GM18909 (cell line): Measurements from ENCODE around the gene CCDC154.
"Not testable (repeated sequence)": the region's sequence is repeated elsewhere in the genome, so short reads cannot be mapped to it uniquely, and the experiment has no call there.

Experiments used
- ATAC-seq: cut with Tn5 transposase; IDR thresholded peaks from one replicate; pipeline ENCODE4 v1.9.1; 2021; ENCODE audit warnings: mild to moderate bottlenecking; ENCODE audit not compliant: unreplicated experiment, poor library complexity

CCDC154 gene

GRCh38 chr16:1474796-1475551 is 30.6 kb upstream of the CCDC154 start, which contains the start of gene CLCN7:
TSS of gene CLCN7 (minus strand) at chr16:1475028. CDS start at chr16:1474974, 54 bp downstream.
- peak; percentile 86 for ATAC-seq

GRCh38 chr16:1474082-1474795 is 29.9 kb upstream of the CCDC154 start:
- peak; percentile 34 for ATAC-seq

- no peak for ATAC-seq
Observed at GRCh38 chr16:1472974-1473373, 28.6 kb upstream of the CCDC154 start.

- no peak for ATAC-seq
Observed at GRCh38 chr16:1471569-1472194, 27.3 kb upstream of the CCDC154 start.

GRCh38 chr16:1470481-1471251 is 26.3 kb upstream of the CCDC154 start:
- no peak for ATAC-seq

- ATAC-seq: no peak
Observed at GRCh38 chr16:1469693-1470201, 25.4 kb upstream of the CCDC154 start.

GRCh38 chr16:1469141-1469540 is 24.8 kb upstream of the CCDC154 start:
- not testable (repeated sequence) for ATAC-seq

- ATAC-seq: no peak
Observed at GRCh38 chr16:1468426-1468810, 24.1 kb upstream of the CCDC154 start.

- ATAC-seq: no peak
Observed at GRCh38 chr16:1466968-1467521, 22.7 kb upstream of the CCDC154 start.

GRCh38 chr16:1466054-1466453 is 21.7 kb upstream of the CCDC154 start:
- ATAC-seq: no peak

- ATAC-seq: no peak
Observed at GRCh38 chr16:1465567-1465915, 21.2 kb upstream of the CCDC154 start.

GRCh38 chr16:1464894-1465566 is 20.7 kb upstream of the CCDC154 start:
- ATAC-seq: no peak

- ATAC-seq: no peak
Observed at GRCh38 chr16:1464196-1464893, 20.0 kb upstream of the CCDC154 start.

- ATAC-seq: no peak
Observed at GRCh38 chr16:1461146-1461545, 16.8 kb upstream of the CCDC154 start.

GRCh38 chr16:1460602-1461138 is 16.3 kb upstream of the CCDC154 start:
- ATAC-seq: no peak

GRCh38 chr16:1459967-1460366 is 15.6 kb upstream of the CCDC154 start:
- no peak for ATAC-seq

GRCh38 chr16:1458977-1459341 is 14.6 kb upstream of the CCDC154 start:
- ATAC-seq: no peak

- no peak for ATAC-seq
Observed at GRCh38 chr16:1458336-1458976, 14.1 kb upstream of the CCDC154 start.
